ENCODE data around the gene TRIM22.

DNA sequence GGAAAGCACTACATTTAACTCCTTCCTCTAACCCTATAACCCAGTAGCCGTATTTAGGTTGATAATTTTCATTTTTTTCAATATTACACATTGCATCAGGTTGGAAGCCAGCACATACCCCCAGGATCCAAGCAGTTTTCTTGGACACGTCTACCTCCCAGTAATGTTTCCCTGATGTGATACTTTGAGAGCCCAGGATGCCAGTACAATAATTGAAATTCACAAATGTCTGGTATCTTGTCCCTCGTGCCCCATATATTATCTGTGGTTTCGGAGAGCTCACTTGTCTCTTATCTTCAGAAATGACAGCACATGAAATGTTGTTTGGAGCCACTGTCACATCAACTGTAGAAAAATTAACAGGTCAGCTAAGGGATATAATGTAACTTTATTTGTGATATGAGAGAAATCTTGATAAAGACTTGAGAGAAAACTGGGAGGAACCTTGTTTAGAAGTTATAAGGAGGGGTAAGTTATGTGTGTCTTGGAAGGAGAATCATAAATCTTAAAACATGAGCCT is 24.5 kb upstream of the TRIM22 start:
- TF ChIP-seq, protein P1, sequence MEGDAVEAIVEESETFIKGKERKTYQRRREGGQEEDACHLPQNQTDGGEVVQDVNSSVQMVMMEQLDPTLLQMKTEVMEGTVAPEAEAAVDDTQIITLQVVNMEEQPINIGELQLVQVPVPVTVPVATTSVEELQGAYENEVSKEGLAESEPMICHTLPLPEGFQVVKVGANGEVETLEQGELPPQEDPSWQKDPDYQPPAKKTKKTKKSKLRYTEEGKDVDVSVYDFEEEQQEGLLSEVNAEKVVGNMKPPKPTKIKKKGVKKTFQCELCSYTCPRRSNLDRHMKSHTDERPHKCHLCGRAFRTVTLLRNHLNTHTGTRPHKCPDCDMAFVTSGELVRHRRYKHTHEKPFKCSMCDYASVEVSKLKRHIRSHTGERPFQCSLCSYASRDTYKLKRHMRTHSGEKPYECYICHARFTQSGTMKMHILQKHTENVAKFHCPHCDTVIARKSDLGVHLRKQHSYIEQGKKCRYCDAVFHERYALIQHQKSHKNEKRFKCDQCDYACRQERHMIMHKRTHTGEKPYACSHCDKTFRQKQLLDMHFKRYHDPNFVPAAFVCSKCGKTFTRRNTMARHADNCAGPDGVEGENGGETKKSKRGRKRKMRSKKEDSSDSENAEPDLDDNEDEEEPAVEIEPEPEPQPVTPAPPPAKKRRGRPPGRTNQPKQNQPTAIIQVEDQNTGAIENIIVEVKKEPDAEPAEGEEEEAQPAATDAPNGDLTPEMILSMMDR (IDR thresholded peaks at IDR 0.05): no peak
- no peak for TF ChIP-seq EP300 (IDR thresholded peaks at IDR 0.05)
- TF ChIP-seq POLR2A (IDR thresholded peaks at IDR 0.05): no peak
- no peak for TF ChIP-seq POLR2AphosphoS5 (IDR thresholded peaks at IDR 0.05)
